ENCODE results near the gene BRI3.

BRI3 gene, protein sequence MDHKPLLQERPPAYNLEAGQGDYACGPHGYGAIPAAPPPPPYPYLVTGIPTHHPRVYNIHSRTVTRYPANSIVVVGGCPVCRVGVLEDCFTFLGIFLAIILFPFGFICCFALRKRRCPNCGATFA

DNA sequence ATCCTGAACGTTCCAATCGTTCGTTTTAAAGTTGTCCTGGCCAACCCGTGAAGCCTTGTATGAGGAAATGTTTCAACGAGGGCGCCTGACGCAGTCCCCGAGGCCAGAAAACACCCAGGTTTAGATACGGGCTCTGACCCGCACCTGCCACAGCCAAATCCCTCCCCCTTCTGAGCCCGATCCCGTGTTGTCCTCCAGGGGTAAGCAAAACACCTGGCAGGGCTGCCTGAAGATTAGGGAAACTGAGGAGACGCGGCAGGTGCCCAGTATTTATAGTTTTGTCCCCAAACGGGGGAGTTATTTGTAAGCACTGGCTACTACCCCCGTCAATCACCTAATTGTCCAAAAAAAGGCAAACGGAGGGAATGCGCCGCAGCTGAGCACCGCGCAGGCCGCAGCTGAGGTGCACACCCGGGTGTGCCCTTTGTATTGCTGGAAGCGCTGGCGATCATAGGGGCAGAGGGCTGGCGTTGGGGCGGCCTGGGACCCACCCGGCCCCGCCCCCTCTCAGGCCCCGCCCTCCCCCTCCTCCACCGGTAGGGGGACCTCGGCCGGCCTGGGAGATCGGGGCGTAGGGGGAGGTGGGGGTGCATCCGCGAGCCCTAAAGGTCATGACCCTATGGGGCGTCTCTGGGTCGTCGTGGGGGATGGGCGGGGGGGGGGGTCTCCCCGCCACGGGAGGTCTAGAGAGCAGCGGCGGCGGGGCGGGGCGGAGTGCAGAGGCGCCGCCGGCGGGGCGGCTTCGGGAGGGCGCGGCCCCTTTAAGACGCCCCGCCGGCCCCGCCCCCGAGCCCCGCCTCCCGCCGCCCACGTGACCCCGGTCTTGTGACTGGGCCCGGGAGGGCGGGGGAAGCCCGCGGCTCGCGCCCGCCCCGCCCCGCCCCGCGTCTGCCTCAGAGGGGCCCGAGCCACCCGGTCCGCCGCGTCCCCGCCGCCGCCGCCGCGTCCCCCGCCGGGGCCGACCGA, at the start of gene BRI3:
Gene BRI3, plus strand, starts transcription at position 896 of the 966 bp plus-strand sequence. CDS start 110 bp downstream, outside the sequence.
- DNase-seq (ENCODE audit: low read depth) = peak; percentile 92

DNA sequence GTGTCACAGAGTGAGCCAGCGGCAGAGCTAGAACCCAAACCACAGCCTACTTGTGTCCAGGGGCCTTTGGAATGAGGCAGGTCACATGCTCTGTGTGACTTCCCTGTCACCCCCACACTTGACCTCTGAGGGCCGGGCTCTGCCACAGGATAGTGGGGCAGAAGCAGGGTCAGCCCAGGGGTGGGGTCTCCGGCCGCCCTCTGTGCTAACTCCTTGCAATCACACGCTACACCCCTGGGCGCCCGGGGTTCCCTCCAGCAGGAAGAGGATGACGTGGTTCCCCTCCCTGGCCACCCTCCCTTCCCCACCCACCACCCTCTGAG, 49.3 kb upstream of the BRI3 start:
- DNase-seq (ENCODE audit: low read depth) = no peak

DNA sequence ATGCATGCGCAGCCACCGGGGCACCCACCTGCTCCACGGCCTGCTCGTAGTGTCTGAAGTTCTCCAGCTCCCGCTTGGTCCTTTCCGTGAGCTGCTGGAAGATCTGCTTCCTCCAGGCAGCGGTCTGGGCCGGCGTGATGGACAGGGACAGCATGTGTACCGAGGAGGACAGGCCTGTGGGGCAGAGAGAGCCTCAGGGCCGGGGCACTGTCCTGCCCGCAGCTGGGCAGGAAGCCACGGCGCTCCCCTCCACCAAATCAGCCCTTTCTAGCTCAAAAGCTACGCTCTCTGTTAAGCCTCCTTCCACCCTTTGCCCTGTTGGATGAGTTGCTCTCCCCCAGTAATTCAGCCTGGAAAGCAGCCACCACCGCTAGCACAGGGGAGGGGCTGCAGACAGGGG, 48.7 kb upstream of the BRI3 start:
- DNase-seq (ENCODE audit: low read depth) = no peak

DNA sequence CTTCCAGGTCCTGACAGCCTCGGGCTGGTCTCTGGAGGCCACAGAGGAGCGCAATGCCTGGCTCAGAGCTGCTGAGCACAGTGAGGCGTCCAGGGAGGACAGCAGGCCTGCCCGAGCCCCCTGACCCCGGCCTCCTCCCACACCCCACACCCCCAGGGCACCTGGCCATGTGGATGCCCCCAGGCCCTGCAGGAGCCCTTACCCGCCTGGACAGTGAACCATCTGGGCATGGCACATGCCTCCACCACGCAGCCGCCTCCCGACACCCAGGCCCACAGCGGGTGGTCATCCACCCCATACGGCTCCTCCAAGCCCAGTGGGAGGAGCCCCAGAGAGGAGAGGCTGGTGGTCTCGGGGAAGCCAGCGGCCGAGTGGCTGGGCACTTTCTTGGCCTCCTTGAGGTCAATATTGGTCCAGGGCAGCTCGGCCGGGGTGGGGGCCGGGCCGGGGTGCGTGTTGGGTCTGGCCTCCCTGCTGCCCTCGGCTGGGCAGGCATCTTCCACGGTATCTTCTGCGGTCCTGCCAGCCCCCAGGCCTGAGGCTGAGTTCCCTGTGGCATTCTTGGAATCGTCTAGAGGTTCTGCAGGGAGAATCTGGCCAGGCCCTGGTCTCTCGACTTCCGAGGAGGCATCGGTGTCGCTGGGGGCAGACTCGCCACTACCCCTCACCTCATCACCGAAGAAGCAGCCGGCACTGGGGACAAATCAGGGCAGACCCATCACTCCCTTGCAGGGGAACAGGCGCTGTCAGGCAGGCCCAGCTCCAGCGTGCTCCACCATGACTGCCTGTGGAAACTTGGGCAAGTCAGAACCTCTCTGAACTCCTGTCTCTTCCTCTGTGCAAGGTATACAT, 48.0 kb upstream of the BRI3 start:
- DNase-seq (ENCODE audit: low read depth) = no peak

DNA sequence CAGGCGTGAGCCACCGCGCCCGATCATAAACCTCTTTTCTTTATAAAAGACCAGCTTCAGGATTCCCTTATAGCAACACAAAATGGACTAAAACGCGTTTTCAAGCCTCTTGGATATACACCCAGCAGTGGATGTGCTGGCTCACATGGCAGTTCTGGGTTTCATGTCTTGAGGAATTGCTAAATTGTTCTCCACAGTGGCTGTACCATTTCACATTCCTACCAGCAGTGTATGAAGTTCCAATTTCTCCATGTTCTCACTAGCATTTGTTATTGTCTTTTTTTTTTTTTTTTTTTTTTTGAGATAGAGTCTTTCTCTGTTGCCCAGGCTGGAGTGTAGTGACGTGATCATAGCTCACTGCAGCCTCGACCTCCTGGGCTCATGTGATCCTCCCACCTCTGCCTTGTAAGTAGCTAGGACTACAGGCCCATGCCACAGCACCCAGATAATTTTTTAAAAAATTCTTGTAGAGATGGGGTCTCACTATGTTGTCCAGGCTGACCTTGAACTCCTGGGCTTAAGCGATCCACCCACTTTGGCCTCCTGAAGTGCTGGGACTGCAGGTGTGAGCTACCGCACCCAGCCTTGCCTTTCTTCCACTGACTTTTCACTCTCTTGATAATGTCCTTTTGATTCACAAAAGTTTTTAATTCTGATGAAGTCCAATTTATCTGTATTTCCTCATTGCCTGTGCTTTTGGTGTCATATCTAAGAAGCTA, 46.9 kb upstream of the BRI3 start:
- no peak for DNase-seq (ENCODE audit: low read depth)

DNA sequence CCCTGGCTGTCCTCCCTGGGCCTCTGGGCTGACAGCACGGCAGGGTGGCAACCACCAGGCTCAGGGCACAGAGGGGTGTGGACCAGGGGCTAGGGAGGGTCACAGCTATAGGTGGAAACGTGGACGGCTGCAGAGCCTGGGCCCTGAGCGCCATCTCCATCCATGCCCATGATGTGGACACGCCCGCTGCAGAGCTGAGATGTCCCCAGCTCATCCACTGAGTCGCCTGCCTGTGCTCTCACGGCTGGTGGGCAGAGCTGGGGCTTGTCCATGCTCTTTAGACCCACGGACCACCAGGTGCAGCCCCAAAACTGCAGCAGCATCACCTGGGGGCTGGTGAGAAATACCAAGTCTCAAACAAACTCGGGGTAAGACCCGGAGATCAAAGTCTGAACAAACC, 45.6 kb upstream of the BRI3 start:
- DNase-seq (ENCODE audit: low read depth) = no peak

DNA sequence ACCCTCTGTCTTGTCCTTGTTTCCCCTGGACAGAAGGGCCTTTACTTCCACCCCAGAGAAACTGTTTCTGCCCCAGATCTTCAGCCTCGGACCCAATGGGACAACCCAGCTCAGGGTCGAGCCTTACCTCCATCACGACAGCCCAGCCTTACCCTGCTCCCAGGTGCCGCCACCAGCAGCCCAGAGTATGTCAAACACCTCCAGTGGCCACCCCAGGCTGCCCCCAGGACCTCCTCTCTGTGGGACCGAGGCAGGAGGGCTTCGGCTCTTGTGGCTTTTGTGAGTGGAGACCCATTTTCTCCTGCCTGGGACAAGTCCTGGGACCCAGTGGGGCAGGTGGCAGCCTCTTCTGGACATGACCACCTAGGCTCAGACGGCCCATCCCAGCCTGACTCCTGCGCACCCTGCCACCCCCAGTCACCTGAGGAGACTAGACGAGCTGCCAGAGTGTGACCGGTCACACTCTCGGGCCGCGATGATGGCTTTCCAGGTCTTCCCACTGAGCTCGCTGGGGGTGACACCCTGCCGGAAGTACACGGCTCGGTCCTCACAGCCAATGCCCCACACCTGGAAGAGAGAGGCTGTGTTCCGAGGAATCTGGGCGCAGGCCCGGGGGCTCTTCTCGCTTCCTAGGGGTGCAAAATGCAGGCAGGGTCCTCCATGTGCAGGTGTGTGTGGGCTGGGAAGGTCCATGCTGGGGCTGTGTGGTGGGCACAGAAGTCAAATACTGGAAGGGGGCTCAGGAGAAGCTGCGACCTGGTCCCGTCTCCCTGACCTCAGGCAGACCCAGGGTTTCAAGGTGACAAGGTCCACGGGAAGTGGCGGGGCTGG, 44.9 kb upstream of the BRI3 start:
- no peak for DNase-seq (ENCODE audit: low read depth)

DNA sequence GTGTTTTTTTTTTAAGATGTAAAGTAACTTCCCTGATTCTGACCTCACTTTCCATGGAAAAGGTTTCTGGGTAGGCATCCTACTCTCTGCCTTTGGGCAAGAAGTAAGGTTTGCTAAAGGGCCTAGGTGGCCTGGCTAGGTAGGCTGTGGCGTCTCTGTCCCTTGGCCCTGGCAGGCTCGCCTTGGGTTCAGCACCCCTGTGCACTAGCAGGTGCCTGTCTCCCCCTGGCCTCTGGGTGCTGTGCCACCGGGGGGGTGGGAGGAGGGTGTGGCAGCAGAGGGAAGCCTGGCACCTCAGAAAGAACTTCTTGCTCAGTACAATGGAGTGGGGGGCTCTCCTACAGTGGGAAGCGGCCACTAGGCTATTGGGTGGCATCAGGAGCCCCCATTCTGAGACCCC, 43.4 kb upstream of the BRI3 start:
- no peak for DNase-seq (ENCODE audit: low read depth)

DNA sequence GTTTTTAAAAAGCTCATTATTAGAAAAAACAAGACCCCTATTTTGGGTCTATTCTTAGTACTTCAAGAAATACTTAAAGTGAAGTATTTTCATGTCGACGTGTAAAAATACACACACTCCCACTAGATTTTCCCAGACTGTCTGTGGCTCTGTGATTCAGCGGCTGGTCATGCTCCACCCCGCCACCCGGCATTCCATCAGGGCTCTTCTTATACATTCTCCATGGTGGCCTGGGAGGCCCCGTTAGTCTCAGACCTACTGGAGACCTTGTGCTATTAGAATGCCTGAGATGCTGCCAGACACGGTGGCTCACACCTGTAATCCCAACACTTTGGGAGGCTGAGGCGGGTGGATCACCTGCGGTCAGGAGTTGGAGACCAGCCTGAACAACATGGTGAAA, 42.5 kb upstream of the BRI3 start:
- no peak for DNase-seq (ENCODE audit: low read depth)

DNA sequence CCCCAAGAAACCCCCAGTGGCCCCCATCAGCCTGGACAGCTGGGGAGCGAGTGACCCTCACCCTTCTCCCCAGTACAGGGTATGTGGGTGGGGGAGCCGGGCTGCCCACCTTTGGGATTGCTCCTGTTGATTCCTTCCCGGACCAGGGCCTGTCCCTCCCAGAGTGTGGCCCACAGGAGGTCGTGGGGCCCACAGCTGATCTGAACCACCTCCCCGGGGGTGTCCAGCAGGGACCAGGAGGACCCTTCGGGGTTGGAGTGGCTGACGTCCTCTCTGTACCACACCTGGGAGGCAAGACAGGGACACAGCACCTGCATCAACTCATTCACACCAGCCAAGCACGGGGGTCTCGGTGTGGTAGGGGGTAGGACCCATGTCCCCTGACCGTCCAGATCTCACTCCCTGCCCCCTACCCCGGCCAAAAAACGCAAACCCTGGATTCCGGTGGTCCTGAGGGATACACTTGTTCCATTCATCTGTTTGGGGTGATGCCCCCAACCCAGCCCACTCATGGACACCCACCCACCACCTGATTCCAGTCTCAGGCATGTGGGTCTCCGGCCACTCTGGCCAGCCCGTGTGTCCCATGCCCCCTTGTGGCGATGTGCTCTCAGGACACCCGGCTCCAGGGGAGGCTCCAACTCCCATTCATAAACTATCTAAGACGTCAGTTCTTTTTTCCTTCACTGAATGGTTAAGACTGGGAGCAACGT, 40.4 kb upstream of the BRI3 start:
- no peak for DNase-seq (ENCODE audit: low read depth)

DNA sequence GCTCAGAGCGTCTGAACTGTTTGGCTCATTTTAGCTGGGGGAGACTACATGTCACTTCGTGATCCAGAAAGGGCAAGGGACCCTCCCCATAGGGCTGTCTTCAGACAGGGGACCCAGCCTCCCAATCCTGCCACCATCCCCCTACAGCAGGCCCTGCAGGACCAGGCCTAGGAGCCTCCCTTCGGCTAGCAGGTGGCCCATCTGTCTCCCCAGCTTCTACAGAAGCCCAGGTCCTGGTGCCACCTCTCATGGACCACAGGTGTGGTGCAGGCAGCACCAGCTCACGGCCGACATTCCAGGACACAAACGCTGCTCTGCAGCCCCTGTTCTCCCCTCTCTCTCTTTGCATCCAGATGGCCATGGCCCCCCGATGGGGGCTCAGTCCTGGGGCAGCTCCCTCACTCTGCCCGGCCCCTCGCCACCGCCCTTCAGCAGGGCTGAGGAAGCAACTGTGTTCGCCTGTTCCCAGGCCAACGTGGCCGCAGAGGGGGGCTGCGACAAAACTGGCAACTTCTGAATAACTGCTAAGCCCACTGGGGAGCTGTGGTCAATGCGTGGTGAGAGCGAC, 39.7 kb upstream of the BRI3 start:
- no peak for DNase-seq (ENCODE audit: low read depth)

DNA sequence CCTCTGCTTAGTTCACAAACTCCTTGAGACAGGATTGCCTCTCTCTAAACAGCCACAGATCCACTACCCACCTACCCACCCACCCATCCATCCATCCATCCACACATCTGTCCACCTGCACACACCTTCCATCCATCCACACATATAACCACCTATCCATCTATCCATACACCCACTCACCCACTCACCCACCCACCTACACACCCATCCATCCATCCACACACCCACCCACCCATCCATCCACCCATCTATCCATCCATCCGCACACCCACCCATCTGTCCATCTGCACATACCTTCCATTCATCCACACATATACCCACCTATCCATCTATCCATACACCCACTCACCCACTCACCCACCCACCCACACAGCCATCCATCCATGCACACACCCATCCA, 39.1 kb upstream of the BRI3 start:
- DNase-seq (ENCODE audit: low read depth) = no peak

DNA sequence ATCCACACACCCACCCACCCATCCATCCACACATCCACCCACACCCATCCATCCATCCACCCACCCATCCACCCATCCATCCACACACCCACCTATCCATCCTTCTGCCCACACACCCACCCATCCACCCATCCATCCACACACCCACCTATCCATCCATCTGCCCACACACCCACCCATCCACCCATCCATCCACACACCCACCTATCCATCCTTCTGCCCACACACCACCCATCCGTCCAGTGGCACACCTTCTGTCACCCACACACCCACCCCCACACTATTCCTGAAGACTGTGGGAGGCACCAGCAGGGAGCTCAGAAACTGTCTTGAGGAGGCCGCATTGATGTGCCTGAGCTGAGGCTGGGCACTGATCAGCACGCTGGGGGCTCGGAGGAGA, 38.6 kb upstream of the BRI3 start:
- no peak for DNase-seq (ENCODE audit: low read depth)

DNA sequence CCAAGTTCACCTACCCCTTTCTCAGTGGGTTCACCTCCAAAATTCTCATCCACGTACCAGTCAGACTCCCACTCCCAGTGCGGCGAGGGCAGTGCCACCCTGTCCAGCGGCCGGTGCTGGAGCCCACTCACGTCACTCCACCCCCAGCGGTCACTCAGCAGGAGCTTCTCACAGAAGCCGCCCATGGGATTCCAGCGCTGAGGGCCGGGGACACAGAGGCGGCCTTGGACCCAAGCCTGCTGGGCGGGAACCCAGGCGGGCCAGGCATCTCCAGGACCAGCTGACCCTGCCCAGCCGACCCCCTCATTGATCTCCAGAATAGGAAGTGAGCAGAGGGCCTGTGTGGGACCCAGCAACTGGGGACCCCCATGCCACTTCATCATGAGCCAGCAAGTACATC, 36.6 kb upstream of the BRI3 start:
- no peak for DNase-seq (ENCODE audit: low read depth)

DNA sequence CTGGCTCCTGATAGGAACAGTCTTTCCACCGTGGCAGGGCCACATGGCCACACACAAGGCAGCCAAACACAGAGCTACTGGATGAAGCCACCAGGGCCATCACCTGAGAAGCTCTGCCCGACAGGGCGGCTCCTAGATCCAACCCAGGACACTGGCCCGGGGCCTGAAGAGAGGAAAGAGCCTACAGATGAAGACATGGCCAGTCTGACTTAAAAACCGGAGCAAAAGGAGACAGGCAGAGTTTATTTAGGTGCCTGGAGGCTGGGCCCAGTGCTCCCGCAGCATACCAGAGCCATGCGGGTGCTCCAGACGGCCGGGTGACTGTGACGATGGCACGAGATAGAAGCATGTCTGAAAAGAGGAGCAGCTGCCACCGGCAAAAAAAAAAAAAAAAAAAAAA, 33.3 kb upstream of the BRI3 start:
- no peak for DNase-seq (ENCODE audit: low read depth)

DNA sequence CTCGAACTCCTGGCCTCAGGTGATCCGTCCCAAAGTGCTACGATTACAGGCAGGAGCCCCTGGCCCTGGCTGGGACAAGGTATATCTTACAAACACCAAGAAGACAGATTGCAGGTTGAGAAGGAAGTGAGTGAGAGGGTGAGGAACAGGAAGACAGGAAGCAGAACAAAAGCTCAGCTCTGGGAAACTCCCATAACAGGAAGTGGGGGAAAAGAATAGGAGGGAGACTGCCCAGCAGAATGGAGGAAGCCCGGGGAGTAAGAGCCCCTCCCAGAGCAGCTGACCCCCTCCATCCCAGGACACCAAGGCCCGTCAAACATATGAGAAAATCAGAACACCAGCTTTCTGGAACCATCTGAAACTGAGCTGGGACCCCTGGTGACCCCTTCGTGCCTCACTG, 32.4 kb upstream of the BRI3 start:
- DNase-seq (ENCODE audit: low read depth) = no peak

DNA sequence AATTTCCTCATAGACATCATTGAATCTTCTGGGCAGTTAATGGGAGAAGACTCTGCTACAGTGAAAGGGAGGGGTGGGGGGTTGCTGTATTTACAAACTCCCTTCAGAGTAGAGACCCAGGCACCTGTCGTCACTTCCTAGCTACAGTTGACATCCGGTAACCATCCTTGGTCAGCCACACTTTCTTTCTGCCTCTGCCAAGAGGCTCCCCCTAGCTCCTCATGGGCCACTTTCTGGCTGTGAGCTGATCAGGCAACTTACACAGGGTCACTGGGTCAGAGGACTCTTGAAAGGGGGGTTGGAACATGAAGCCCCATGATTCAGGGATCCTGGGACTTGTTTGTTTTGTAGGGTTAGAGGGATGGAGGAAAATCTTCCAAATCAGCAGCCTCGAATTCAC, 30.7 kb upstream of the BRI3 start:
- DNase-seq (ENCODE audit: low read depth) = no peak

DNA sequence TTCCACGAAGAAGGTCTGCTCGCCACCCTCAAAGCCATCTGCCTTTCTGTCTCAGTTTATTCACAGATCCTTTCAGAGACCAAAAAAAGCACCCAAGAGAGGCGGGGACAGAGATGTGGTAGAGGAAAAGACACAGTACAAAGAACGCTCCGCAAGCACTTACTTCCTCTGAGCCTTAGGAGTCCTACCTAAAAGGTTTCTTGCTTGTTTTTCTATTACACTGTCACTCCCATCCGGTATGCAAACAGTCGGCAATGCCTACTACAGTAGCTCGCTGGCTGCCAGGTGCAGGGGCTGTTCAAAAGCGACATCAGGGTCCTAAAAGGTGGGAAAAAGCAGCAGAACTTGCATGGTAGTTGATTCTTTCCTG, 30.3 kb upstream of the BRI3 start:
- DNase-seq (ENCODE audit: low read depth) = no peak

DNA sequence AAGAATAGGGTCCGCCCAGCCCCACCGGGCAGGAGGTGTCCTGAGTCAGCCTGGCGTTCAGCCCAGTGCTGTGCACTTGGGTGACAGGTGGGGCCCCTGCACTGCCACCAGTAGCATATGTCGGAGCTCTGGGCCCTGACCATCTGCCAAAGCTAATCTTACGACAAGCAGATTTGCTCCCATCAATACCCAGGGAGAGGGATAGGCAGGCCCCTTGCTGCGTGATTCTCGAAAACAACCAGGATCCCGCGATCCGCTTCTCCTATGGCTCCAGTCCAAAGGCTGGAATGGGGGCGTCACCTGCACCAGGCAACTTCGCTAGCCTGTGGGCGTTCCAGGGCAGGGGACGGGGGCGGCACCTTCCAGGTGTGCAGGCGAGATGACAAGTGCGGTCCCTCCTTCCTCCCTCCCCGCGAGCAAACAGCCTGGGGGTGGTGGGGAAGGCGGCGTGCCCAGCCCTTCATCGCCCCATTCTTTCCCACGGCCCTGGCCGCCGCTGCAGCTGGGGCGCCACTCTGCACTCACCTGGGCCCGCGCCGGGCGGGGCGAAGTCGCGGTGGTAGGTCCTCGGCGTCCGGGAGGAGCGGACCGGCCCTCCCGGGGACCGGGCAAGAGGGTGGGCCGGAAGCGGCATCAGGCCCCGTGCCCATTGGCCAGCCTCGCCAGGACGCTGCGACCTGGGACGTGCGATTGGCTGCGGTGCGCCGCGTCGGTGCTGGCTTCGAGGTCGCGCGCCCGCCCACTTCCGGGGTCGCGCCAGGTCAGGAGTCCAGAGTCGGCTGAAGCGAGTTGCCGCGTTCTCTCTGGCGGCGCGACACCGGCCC, 29.7 kb upstream of the BRI3 start, which contains the start of gene TECPR1:
Gene TECPR1, minus strand, starts transcription at position 632 of the 824 bp plus-strand sequence. CDS start 6,086 bp downstream, outside the sequence.
- DNase-seq (ENCODE audit: low read depth) = peak; percentile 84

Measured in activated T-helper 9 cell treated with anti-CD3 and anti-CD28 coated beads, Interleukin-2, amount 50 U/mL, for 16 hours (primary cell).